PC-9 (cell line): ENCODE measurements around the gene ETS2.

ENCODE experiments used
- CTCF ChIP-seq: fragments of 200-600 bp; sonication (generic); conservative IDR thresholded peaks from 2 replicates; pipeline ENCODE4 v1.6.1; 2017; ENCODE audit warnings: mixed run types, antibody characterized with exemption, mild to moderate bottlenecking, moderate library complexity
- EZH2 ChIP-seq: fragments of 200-600 bp; sonication (generic); IDR thresholded peaks from 2 replicates; pipeline ENCODE4 v1.8.0; 2017; ENCODE audit warnings: antibody characterized with exemption, low read depth

- no peak for TF ChIP-seq CTCF
- no peak for TF ChIP-seq EZH2
These were observed 12.6 kb downstream of the ETS2 start for GRCh38 chr21:38818325-38818723.
